ENCODE measurements around the gene HDAC11. TPM values are rescaled to one million over a fixed set of nuclear protein-coding genes. Genes with fewer than 3 reads are reported as not detected.

The HDAC11 gene
- total and polyA plus RNA-seq, 2 of the 13 experiments (the other 11 are each of a cell fraction or from before 2014, with no cell fraction given), result 13.7 to 33.1 TPM

GRCh38 chr3:13487403-13487802, 7.3 kb downstream of the HDAC11 start (continued):
- TF ChIP-seq SYNCRIP (IDR thresholded peaks at IDR 0.05; ENCODE audit: insufficient read depth, low read depth, low read length) (no peak), UBTF (CRISPR knock-in tag; IDR thresholded peaks at IDR 0.05) (peak; percentile 31; the same call in 1 of the 2 replicates), SALL1 (CRISPR knock-in tag; IDR thresholded peaks at IDR 0.05) (peak; percentile 9; the same call in 1 of the 2 replicates), FOXP4 (CRISPR knock-in tag; IDR thresholded peaks at IDR 0.05) (no peak), MXI1 (IDR thresholded peaks at IDR 0.05; ENCODE audit: borderline replicate concordance, low read depth, low read length) (peak; percentile 42; the same call in 1 of the 3 replicates), MAX (IDR thresholded peaks at IDR 0.05) (peak; percentile 79), HNF1A (IDR thresholded peaks at IDR 0.05; ENCODE audit: low read depth) (no peak), HNF1A (CRISPR knock-in tag; IDR thresholded peaks at IDR 0.05; ENCODE audit: borderline replicate concordance) (no peak), ZNF605 (CRISPR knock-in tag; IDR thresholded peaks at IDR 0.05) (peak; percentile 26; the same call in 1 of the 2 replicates), RNF219 (CRISPR knock-in tag; IDR thresholded peaks at IDR 0.05) (no peak)

All from HepG2 (cell line).